GM19099 (cell line): Measurements from ENCODE around the gene CLPSL2.

Source experiments
- POLR2A ChIP-seq: IDR thresholded peaks from 3 replicates; pipeline ENCODE4 v1.6.1; 2011; ENCODE audit warnings: low read depth; ENCODE audit not compliant: insufficient read length; ENCODE audit errors: extremely low read depth

Gene CLPSL2

GRCh38 chr6:35794536-35795452 is 18.4 kb downstream of the CLPSL2 start:
- no peak for TF ChIP-seq POLR2A

- no peak for TF ChIP-seq POLR2A
These were observed 19.2 kb downstream of the CLPSL2 start for GRCh38 chr6:35795453-35796071.

GRCh38 chr6:35796236-35796635 is 19.8 kb downstream of the CLPSL2 start:
- no peak for TF ChIP-seq POLR2A

- no peak for TF ChIP-seq POLR2A
These were observed 21.6 kb downstream of the CLPSL2 start for GRCh38 chr6:35797837-35798526.

GRCh38 chr6:35798706-35799105 is 22.3 kb downstream of the CLPSL2 start:
- no peak for TF ChIP-seq POLR2A

GRCh38 chr6:35801148-35801547 is 24.8 kb downstream of the CLPSL2 start:
- TF ChIP-seq POLR2A, result no peak

GRCh38 chr6:35804996-35805736 is 28.8 kb downstream of the CLPSL2 start, which contains the start of gene LHFPL5:
LHFPL5 (plus strand) TSS chr6:35805352; CDS start chr6:35805671, 319 bp downstream.
- no peak for TF ChIP-seq POLR2A

- no peak for TF ChIP-seq POLR2A
These were observed 32.3 kb downstream of the CLPSL2 start for GRCh38 chr6:35808688-35809087.

GRCh38 chr6:35809809-35810208 is 33.4 kb downstream of the CLPSL2 start:
- no peak for TF ChIP-seq POLR2A

GRCh38 chr6:35810971-35811698 is 34.7 kb downstream of the CLPSL2 start:
- TF ChIP-seq POLR2A, result no peak

GRCh38 chr6:35811699-35811995 is 35.2 kb downstream of the CLPSL2 start:
- TF ChIP-seq POLR2A, result no peak

- TF ChIP-seq POLR2A, result no peak
These were observed 41.1 kb downstream of the CLPSL2 start for GRCh38 chr6:35817515-35817914.

GRCh38 chr6:35823601-35824000 is 47.2 kb downstream of the CLPSL2 start:
- no peak for TF ChIP-seq POLR2A

- TF ChIP-seq POLR2A, result no peak
These were observed 48.3 kb downstream of the CLPSL2 start for GRCh38 chr6:35824552-35825192.
